H1 (cell line): ENCODE results near the gene HIVEP3.

Source experiments
- CREB1 ChIP-seq: IDR thresholded peaks from 2 replicates; pipeline ENCODE4 v1.6.1; 2012; ENCODE audit warnings: inconsistent platforms
- CTCF ChIP-seq, 3 experiments: IDR thresholded peaks; 1 replicate in 2 of 3; 2 replicates in 1 of 3; pipeline versions ENCODE4 v1.5.1 to v1.6.1; 2011; ENCODE audit warnings: low read length in 3 of 3, mild to moderate bottlenecking in 3 of 3, inconsistent platforms in 2 of 3, low read depth in 1 of 3, moderate library complexity in 1 of 3; ENCODE audit not compliant: insufficient read depth in 1 of 3; ENCODE audit errors: control extremely low read depth in 1 of 3
- EZH2 ChIP-seq: fragments of 200-600 bp; sonication (generic); IDR thresholded peaks from 2 replicates; pipeline ENCODE4 v1.7.1; 2012; ENCODE audit warnings: low read depth, mild to moderate bottlenecking, moderate library complexity, low read length, inconsistent platforms; ENCODE audit not compliant: severe bottlenecking
- NRF1 ChIP-seq: IDR thresholded peaks from 2 replicates; pipeline ENCODE4 v1.6.1; 2011; ENCODE audit warnings: mild to moderate bottlenecking, low read depth, low read length, improper control_type of control experiment
- PHF8 ChIP-seq: fragments of 200-600 bp; sonication (generic); conservative IDR thresholded peaks from 2 replicates; pipeline ENCODE4 v1.7.1; 2012; ENCODE audit warnings: low read depth, mild to moderate bottlenecking, inconsistent platforms, low read length, moderate library complexity
- RAD21 ChIP-seq, 2 experiments: IDR thresholded peaks in 1 of 2; conservative IDR thresholded peaks in 1 of 2; 2 replicates each; pipeline ENCODE4 v1.6.1; 2011; ENCODE audit warnings: low read depth in 2 of 2, low read length in 2 of 2, improper control_type of control experiment in 1 of 2, inconsistent platforms in 1 of 2, mild to moderate bottlenecking in 1 of 2, moderate library complexity in 1 of 2
- SIN3A ChIP-seq, 2 experiments: IDR thresholded peaks in 1 of 2; conservative IDR thresholded peaks in 1 of 2; 2 replicates each; pipeline ENCODE4 v1.6.1; 2011 to 2012; ENCODE audit warnings: low read length in 2 of 2, improper control_type of control experiment in 1 of 2, low read depth in 1 of 2, mild to moderate bottlenecking in 1 of 2

- TF ChIP-seq NRF1 (no peak), PHF8 (no peak), EZH2 (no peak), SIN3A (conservative IDR thresholded peaks at IDR 0.05 in 1 of 2, IDR thresholded peaks at IDR 0.05 in 1 of 2; ENCODE audit: low read depth in 1 of 2, low read length in 2 of 2) (no peak), RAD21 (IDR thresholded peaks at IDR 0.05 in 1 of 2, conservative IDR thresholded peaks at IDR 0.05 in 1 of 2; ENCODE audit: low read depth in 2 of 2, low read length in 2 of 2) (no peak), CTCF (IDR thresholded peaks at IDR 0.05; ENCODE audit: control extremely low read depth in 1 of 3, insufficient read depth in 1 of 3, low read depth in 1 of 3, low read length in 3 of 3) (no peak), CREB1 (no peak)
Observed at GRCh38 chr1:41931578-41931977, 12.9 kb upstream of the HIVEP3 start.
